Skin of body (tissue), 2 donors: ENCODE measurements around the gene CHSY3. TPM values are rescaled to one million over a fixed set of nuclear protein-coding genes. Genes with fewer than 3 reads are reported as not detected.

Experiments
- DNase-seq: peaks from one replicate; lab custom pipeline; 2025; lab: John Stamatoyannopoulos, UW
- total RNA-seq: library from RNA; depleted of rRNA; stranded (reverse); fragments of >200 nt; gene quantifications from one replicate; pipeline ENCODE4 v1.2.3, GENCODE V29; 2014

Gene CHSY3
- 9.6 TPM for total RNA-seq

DNA sequence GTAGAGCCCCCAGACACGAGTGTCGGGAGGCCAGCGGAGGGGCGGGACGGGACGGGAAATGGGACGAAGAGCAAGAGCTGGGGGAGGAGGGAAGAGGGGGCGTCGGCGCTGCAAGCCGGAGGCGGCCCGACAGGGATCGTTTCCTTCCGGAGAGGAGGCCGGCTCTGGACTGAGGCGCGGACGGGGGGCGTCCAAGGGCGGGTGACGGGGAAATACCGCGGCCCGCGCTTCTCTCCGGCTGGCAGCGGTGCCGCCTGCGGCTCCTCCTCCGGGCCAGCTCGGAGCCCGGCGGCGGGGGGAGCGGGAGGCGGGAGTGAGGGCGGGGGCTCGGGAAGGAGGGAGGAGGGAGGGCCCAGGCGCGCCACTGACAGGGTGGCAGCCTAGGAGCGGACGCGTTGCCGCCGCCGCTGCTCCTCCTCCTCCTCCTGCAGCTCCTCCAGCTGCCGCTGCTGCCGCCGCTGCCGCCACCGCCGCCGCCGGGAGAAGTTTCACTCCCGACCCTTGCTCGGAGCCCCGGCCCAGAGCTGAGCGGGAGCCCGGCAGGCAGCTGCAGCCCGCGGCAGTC lies at the start of gene CHSY3:
Gene CHSY3, plus strand, starts transcription at position 364 of the 565 bp plus-strand sequence.
- peak; percentile 86 for DNase-seq

DNA sequence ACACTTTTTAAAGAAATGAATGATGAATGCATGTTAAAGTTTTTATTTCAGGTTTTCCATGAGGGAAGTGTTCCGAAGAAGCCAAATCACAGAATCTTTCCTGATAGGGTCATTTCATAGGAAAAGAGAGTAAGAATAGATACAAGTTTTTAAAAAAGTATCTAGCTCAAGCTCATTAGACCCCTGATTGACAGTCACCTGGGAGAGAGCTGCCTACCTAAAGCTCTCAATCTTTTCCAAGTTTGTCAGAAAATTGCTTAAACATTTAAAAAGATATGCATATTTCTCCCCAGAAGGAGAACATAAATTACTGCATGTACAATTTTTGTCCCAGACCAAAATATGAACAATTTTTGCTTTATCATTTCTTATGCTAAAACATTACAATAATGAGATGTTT lies 47.9 kb upstream of the CHSY3 start:
- no peak for DNase-seq

DNA sequence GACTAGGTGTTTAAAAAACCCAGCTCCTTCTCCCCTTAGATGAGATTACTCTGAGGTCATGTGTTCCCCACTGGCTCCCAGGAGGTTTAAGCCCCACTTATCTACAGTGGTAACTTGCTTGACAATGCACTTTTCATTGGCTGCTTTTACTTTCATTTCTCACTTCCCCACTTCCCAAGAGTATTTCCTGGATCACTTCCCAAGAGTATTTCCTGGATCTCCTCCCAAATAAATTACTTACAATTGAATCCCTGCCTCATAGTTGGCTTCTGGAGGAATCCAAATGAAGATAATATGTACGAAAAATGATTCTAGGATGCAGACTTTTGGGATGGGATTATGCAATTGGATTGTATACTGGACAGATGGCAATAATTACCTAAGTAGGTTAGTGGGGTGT lies 47.1 kb upstream of the CHSY3 start:
- DNase-seq: peak; percentile 85

DNA sequence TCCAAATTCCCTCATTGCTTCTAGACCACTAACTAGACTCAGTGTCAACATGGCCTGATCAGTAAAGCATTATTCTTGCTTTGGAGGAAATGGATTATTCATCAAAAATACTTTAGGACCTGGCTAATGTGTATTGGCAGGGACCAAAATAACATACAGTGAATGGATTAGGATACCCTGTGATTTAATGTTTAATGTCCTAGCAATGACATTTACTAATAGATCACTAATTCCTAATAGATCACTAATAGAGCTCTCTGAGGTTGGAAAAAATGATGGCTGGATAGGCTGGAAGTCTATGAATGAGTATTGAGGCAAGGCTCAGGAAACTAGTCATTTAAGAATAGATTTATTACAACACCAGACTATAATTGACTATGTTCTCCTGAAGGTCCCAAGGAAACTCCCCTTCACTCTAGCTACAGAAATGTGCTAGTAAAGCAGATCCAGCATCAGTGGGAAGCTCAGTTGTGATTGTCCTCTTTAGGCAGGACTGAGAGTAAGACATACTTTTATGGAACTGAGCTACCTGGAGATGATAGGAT lies 46.1 kb upstream of the CHSY3 start:
- DNase-seq: no peak

DNA sequence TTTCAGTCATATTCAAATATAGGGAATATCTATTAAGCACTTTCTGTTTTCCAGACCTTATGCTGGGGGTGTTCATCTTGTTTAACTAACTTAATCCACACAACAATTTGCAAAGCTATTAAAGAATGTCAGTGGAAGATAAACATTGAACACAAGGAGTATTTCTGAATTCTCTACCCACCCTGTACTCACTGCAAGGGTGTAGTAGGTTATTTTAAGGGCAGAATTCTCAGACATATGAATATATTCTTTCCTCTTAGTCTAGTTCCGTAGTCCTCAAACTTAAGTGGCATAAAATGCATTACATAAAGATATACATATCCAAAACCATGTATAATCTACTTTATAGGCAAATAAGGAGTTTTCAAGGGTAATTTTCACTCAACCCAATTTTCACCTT lies 19.9 kb upstream of the CHSY3 start:
- DNase-seq: no peak

DNA sequence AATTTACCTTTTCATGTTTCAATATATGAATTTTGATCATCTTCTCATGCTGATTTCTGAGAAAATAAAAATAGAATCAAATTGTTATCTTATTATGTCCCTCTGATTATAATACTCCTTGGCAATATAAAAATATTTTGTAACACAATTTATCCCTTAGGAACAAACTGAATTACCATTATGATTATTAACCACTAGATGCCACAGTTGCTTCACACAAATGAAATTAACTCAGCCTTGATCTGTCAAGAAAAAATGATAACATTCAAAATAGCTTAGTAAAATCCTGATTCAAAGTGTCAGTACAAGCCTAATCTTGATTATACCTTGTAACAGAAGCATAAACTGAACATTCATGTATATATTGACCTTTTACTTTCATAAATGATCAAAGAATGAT lies 4.8 kb upstream of the CHSY3 start:
- DNase-seq: peak; percentile 9

DNA sequence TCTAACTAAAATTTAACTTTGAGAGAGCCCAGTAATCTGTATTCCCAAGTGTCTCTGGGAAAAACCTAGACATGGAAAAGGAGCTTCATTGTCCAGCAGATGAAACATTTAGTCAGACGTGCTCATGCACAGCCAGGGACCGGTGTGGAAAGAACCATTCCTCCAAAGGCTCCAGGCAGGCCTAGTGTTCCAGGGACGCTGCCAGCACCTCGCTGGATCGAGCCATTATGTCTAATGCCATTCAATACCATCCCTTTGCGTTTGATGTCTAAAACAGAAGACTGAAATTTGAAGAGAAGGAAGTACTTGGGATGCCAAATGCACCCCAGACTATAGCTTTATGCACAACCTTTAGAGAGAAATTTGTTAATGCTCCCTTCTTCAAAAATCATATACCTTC lies 1.4 kb upstream of the CHSY3 start:
- no peak for DNase-seq

DNA sequence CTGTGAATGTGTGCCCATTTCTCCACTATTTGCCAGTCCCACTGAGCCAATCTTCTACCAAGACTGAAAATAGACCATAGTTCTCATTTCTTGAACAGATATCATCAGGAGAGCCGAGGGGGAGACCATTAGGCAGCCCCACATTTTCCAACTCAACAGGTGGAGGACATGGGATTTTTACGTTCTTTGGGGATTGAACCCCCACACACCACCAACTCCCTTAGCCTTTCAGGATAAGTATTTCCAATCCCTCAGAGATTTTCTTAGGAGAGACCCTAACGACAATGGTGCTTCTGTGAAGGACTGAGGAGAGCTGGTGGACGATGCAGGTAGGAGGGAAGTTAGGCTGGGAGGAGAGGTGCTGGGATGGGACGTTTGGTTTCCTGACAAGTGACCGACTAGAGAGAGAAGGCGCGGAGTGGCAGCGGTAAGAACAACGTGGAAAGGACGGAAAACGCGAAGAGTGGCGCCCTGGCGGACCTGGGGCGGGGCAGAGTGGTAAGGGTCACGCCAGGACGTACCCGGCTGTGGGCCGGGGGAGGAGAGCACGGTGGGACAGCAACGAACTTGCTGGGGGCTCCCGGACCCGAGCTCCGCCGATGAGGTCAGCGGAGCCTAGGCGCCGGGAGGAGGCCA lies 681 bp upstream of the CHSY3 start:
- no peak for DNase-seq

DNA sequence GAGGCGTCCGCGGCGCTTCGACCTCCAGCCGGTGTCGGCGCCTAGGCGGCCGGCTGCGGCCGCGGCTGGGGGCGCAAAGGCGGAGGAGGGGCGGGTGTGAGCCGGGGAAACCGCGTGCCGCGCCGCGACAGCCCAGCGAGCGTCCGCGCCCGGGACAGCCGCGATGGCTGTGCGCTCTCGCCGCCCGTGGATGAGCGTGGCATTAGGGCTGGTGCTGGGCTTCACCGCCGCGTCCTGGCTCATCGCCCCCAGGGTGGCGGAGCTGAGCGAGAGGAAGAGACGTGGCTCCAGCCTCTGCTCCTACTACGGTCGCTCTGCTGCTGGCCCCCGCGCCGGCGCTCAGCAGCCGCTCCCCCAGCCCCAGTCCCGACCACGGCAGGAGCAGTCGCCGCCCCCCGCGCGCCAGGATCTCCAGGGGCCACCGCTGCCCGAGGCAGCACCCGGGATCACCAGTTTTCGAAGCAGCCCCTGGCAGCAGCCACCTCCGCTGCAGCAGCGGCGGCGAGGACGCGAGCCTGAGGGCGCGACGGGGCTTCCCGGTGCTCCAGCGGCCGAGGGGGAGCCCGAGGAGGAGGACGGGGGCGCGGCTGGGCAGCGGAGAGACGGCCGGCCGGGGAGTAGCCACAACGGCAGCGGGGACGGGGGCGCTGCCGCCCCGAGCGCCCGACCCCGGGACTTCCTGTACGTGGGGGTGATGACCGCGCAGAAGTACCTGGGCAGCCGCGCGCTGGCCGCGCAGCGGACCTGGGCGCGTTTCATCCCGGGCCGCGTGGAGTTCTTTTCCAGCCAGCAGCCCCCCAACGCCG lies 605 bp downstream of the CHSY3 start:
- DNase-seq: no peak

DNA sequence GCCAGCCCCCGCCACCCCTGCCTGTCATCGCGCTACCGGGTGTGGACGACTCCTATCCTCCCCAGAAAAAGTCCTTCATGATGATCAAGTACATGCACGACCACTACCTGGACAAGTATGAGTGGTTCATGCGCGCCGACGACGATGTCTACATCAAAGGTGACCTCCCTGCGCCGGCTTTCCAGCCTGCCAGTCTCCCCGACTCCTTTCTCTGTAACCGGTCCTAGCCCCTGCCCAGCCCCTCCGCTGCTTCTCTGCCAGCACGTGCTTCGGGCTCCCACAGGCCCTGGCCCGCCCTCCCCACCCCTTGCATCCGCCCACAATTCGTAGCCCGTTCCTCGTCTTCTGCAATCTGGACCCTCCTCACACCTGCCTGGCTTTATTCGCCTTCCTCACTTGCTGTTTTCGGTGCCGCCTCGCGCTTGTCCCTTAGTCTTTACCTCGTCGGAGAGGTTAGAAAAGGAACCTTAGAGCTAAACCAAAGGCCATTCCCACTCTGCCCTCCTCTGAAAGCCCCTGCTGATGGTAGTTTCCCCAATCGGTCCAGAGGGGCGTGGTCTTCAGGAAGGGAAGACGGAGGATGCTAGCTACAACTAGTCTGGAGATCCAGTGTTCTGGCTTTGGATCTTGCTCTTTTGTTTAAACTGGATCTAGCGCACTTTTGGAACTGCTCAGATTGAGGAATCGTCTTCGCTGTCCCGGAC lies 1.4 kb downstream of the CHSY3 start:
- DNase-seq: peak; percentile 3

DNA sequence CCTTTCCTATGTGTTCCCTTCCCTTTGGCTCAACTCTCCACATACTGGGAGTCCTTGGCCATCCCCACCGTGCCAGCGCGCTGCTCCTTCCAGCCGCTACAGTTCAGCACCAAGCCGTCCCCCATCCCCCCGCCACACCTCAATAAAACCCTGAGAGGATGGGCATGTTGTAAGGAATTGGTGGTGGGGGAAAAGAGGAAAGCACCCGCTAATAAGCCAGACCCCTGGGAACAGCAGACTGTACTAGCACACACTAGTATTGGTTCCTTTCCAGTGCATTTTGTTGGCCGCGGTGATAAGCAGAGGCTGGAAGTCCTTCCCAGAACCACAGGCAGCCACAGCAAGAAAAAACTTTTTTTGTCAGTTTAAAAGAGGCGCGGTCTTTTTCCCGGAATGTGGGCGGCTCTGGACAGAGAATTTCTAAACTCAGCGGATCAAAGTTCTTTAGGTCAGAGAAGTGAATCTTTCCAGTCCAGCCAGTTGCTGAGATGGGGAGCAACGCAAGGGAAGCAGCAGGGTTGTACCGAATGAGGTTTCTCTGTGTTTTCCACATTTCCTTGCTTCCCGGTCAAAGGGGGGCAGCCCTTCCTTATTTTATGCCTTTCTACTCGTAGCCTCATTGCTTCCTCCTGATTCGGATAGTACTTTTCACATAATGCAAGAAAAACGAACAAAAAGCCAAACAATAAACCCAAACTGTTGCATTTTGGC lies 2.1 kb downstream of the CHSY3 start:
- DNase-seq: peak; percentile 21

DNA sequence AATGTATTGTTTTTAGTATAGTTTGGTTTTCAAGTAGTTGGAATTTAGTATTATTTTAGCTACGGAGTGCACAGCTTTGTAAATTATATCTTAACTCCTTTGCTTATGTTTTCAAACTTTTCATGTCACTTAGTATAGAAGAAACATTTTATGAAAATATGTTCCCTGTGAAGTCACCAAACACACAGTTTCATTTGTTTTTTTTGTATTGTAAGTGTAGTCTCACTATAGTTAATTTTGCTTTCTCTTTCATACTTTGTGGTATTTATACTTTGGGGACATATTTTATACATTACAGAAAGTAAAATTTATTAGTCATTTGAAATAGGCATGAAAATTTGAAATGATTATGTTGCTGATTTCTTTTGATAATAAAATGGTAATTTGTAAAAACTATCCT lies 5.0 kb downstream of the CHSY3 start:
- no peak for DNase-seq

DNA sequence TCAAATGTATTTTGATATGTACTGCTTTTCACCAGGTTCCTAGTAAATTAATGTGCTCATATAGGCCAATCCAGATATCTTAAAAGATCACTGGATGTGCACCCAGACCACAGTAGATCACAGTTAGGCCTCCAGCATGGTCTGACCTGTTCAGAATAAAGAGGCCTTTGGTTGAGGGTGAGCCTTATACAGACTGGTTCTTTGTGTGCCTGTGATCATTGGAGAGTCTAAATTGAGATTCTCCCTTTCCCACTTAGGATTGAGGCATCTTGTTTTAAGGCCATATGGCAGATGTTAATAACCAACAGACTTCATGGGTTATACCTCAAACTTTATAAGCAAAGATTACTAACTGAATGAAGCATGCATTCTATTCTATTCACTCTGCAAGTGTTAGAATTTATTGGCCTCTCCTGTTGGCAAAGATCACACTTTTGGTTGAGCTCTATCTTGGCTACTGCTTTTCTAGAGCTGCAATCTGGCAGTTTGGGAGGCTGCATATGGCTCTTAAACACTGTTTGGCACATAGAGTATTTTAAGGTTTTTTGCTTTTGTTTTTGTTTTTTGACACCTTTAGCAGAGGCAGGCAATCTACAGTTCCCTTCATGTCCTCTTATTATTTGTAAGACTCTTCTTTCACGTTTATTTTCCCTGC lies 8.5 kb downstream of the CHSY3 start:
- DNase-seq: no peak

DNA sequence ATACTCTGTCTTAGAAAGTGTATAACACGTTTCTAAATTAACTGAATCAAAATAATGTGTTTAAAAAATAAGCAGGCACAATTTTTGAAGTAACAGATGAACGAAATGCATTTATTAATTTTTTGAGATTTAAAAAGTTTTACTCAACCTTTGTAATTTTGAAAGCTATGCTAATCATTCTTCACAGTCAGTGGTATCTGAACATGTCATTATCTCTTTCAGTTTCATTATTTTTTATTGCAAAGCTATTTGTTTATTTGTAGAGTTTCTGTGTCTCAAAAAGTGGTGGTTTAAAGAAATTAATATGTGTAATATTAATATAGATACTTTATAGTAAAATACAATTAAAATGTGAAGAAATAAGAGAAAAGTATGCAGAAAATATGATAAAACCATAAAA lies 11.2 kb downstream of the CHSY3 start:
- DNase-seq: no peak

DNA sequence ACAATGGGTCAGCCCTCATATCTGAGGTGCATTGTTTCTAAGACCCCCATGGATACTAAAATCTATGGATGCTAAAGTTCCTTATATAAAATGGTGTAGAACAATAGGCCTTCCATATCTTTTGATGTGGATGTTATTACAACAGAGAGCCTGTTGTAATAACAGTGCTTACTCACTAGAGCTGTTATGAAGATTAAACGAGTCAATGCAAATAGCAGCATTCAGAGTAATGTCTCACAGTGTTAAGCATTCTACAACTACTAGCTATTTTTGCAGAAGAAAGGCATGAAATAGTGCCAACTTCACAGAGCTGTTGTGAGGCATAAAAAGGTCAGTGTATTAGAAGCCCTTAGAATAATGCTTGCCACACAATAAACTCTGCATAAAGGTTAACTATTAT lies 13.0 kb downstream of the CHSY3 start:
- DNase-seq: no peak

DNA sequence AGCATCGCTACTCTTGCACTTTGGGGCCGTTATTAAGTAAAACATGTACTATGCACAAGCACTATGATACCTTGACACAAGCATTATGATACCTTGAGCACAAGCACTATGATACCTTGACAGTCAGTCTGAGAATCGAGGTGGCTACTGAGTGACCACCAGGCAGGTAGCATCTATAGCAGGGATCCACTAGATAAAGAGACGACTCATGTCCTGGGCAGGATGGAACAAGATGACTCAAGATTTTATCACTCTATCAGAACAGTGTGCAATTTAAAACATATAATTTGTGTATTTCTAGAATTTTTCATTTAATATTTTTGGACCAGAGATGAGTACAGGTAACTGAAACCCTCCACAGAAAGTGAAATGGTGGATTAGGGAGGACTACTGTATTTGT lies 16.9 kb downstream of the CHSY3 start:
- DNase-seq: no peak

DNA sequence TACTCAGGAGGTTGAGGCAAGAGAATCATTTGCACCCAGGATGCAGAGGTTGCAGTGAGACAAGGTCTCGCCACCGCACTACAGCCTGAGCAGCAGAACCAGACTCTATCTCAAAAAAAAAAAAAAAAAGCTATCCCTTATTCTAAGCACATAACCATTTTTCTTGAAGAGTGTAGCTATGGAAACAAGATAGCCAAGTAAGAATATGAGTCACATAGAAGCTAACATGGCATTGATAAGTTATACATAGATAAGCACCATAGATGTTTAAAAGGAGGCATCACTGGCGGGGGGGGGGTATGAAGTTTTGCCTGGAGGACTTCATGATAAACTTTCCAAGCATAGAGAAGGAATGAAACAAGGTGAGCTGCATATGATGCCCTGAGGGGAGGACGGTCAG lies 26.0 kb downstream of the CHSY3 start:
- no peak for DNase-seq

DNA sequence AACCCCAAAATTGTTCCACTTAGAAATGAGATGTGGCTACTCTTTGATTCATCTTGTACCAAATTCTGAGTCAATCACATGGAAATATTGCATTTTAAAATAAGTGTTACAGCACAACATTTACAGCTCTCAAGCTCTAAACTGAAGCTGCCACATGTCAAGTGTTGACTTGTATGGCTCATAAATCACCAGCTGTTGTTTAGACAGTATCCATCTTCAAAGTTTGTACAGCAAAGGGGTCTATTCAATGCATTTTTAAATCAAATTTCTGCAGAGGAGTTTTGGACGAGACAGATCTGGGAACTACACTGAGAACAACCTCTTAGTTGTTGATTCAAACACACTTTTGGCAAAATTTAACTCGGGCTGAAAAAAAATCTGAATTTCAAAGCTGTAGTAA lies 31.4 kb downstream of the CHSY3 start:
- no peak for DNase-seq

DNA sequence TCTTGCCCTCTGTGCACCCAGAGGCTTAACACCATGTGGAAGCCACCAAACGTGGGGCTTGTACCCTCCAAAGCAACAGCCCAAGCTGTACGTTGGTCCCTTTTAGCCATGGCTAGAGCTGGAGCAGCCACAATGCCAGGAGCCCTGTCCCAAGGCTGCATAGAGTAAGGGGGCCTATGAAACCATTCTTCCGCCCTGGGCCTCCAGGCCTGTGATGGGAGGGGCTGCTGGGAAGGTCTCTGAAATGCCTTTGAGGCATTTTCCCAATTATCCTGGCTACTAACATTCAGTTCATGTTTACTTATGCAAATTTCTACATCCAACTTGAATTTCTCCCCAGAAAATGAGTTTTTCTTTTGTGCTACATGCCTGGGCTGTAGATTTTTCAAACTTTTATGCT lies 33.8 kb downstream of the CHSY3 start:
- no peak for DNase-seq

DNA sequence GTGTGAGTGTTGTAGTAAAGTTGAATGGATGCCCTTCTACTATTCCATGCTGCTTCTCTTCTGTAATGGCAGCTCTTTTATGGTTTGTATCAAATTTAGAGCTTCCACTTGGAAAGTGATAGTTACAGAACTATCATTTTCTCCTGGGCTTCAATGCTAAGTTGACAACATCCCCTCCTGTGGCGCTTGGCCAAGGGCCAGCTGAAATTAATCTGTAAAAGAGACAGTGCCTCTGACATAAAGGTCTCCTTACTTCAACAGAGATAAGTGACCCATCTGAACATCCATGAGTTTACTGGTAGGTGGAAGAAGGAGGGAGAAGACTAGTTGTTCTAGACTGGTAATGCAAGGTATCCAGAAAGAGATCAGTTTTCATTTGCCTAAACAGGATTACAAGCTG lies 39.7 kb downstream of the CHSY3 start:
- DNase-seq: no peak

DNA sequence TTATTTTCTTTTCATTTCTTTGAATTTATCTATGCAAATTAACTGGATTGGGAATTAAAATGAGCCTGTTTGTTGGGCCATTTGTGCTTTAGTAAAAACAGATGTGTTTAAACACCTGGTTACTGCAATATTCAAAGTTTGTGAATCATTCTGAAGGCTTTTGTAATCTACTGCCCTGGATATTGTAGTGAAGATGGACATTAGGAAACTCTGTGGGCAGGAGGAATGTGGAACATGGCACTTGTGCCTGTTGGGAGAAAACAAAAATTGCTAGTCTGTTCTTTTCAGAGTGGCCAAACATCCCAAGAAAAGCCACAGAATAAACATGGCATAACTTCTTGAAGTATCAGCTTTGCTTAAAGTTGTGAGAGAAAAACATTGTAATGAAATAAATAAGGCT lies 40.8 kb downstream of the CHSY3 start:
- no peak for DNase-seq
